Caco-2 (cell line): ENCODE measurements around the gene CREB3L1. TPM values are rescaled to one million over a fixed set of nuclear protein-coding genes. Genes with fewer than 3 reads are reported as not detected.

ENCODE experiments used
- BruUV-seq: library from RNA; stranded (reverse); fragments of 400-500 nt; replicated peaks from 2 replicates; lab custom pipeline; 2021; lab: Mats Ljungman, UMichigan
- CTCF ChIA-PET: fragments of 300-600 bp; sonication (Branson Sonifier 250); formaldehyde crosslinking; loops from one replicate; lab custom pipeline; 2022; ENCODE audit warnings: antibody characterized with exemption; lab: Charles Lee
- POLR2A ChIA-PET: fragments of 300-600 bp; sonication (Branson Sonifier 250); formaldehyde crosslinking; loops from one replicate; lab custom pipeline; 2022; ENCODE audit warnings: antibody characterized with exemption; lab: Charles Lee
- DNase-seq, 2 experiments: peaks; one replicate each; pipeline versions ENCODE4 v3.0.0 to v3.0.0-alpha.2; 2020 to 2022
- H3K27me3 ChIP-seq: replicated peaks from 2 replicates; pipeline ENCODE4 v1.6.0; 2011; ENCODE audit warnings: low read length; ENCODE audit not compliant: control insufficient read depth, insufficient read depth
- H3K36me3 ChIP-seq: 2 replicates; pipeline ENCODE4 v1.5.1; 2011; ENCODE audit warnings: low read length; ENCODE audit not compliant: control insufficient read depth, insufficient read depth
- H3K4me1 ChIP-seq: fragments of 250-450 bp; sonication (Bioruptor Pico); 2 replicates; pipeline ENCODE4 v1.5.1; 2020; ENCODE audit warnings: mild to moderate bottlenecking
- H3K4me3 ChIP-seq: 2 replicates; pipeline ENCODE4 v1.5.1; 2011; ENCODE audit warnings: low read depth, mild to moderate bottlenecking, control low read depth, low read length
- H3K9me3 ChIP-seq: fragments of 250-450 bp; sonication (Bioruptor Pico); 2 replicates; pipeline ENCODE4 v1.5.1; 2020; ENCODE audit warnings: mild to moderate bottlenecking, moderate library complexity
- H3K27ac Mint-ChIP-seq: one replicate; pipeline ENCODE4 v1.8.0; 2022; ENCODE audit warnings: mixed read lengths; ENCODE audit not compliant: unreplicated experiment
- H3K27me3 Mint-ChIP-seq: one replicate; pipeline ENCODE4 v1.8.0; 2022; ENCODE audit warnings: mixed read lengths; ENCODE audit not compliant: insufficient read depth, unreplicated experiment
- H3K36me3 Mint-ChIP-seq: one replicate; pipeline ENCODE4 v1.8.0; 2022; ENCODE audit warnings: mild to moderate bottlenecking, mixed read lengths; ENCODE audit not compliant: insufficient read depth, unreplicated experiment
- H3K4me1 Mint-ChIP-seq: one replicate; pipeline ENCODE4 v1.8.0; 2022; ENCODE audit warnings: low read depth, mixed read lengths; ENCODE audit not compliant: unreplicated experiment
- H3K4me3 Mint-ChIP-seq: one replicate; pipeline ENCODE4 v1.8.0; 2022; ENCODE audit warnings: mild to moderate bottlenecking, moderate library complexity, mixed read lengths; ENCODE audit not compliant: unreplicated experiment
- H3K9me3 Mint-ChIP-seq: one replicate; pipeline ENCODE4 v1.8.0; 2022; ENCODE audit warnings: mixed read lengths; ENCODE audit not compliant: unreplicated experiment
- intact Hi-C: fragments of 100-400 bp; cut with micrococcal nuclease; formaldehyde crosslinking; loops from one replicate; pipeline ENCODE4 v1.10.0; 2022; ENCODE audit not compliant: unreplicated experiment
- total RNA-seq: library from RNA; stranded (reverse); gene quantifications from 2 replicates; pipeline ENCODE4 v1.2.3, GENCODE V29; 2022
- TF ChIP-seq, protein P1 (sequence below), 2 experiments: fragments of 200-600 bp in 1 of 2; IDR thresholded peaks; 1 replicate in 1 of 2; 2 replicates in 1 of 2; pipeline versions ENCODE4 v1.5.1 to v1.8.0; 2011 to 2022; ENCODE audit warnings: antibody characterized with exemption in 1 of 2, control low read depth in 1 of 2, inconsistent platforms in 1 of 2, low read depth in 1 of 2, low read length in 1 of 2, mild to moderate bottlenecking in 1 of 2, moderate library complexity in 1 of 2; ENCODE audit not compliant: insufficient read depth in 1 of 2, severe bottlenecking in 1 of 2, unreplicated experiment in 1 of 2

CREB3L1 gene
- total RNA-seq, 1 experiment from 2014 or later: 24.9 TPM

DNA sequence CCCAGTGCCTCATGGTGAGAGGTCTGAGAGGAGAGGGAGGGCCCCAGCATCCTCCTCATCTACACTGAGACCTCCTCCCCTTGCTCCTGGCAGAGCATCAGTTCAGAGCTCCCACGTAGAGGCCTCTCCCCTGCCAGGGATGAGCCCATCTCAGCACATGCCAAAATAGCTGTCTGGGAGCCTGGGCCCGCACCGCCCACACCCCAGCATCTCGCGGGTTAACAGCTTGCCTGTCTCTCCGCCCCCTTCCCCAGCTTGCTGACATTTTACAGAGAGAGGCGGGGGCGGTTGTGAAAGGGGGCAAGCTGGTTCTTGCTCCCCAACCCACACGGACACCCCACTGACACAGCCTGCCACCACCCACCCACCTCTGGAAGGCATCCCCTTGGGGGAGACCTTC, 76.2 kb downstream of the CREB3L1 start:
- intact Hi-C loops: no loop called here
- H3K36me3 Mint-ChIP-seq: peaks cover 24% of the 10 kb centered on the region
- BruUV-seq: no TSS peak
- TF ChIP-seq, protein P1, sequence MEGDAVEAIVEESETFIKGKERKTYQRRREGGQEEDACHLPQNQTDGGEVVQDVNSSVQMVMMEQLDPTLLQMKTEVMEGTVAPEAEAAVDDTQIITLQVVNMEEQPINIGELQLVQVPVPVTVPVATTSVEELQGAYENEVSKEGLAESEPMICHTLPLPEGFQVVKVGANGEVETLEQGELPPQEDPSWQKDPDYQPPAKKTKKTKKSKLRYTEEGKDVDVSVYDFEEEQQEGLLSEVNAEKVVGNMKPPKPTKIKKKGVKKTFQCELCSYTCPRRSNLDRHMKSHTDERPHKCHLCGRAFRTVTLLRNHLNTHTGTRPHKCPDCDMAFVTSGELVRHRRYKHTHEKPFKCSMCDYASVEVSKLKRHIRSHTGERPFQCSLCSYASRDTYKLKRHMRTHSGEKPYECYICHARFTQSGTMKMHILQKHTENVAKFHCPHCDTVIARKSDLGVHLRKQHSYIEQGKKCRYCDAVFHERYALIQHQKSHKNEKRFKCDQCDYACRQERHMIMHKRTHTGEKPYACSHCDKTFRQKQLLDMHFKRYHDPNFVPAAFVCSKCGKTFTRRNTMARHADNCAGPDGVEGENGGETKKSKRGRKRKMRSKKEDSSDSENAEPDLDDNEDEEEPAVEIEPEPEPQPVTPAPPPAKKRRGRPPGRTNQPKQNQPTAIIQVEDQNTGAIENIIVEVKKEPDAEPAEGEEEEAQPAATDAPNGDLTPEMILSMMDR (IDR thresholded peaks at IDR 0.05; ENCODE audit: insufficient read depth in 1 of 2, low read depth in 1 of 2, low read length in 1 of 2, severe bottlenecking in 1 of 2, unreplicated experiment in 1 of 2): no peak
- DNase-seq: no peak
- peaks cover 3% of the 10 kb centered on the region; the same call in 1 of the 2 replicates for H3K36me3 ChIP-seq
- ChIA-PET POLR2A (no interaction called here), CTCF (interaction anchor here (1.3 kb wide), 1 partner anchor 15 kb away, joined by 4 read pairs; no protein-coding TSS in a partner anchor)
- H3K4me1 Mint-ChIP-seq: peaks cover 14% of the 10 kb centered on the region
- no peak overlapping the region for H3K4me3 ChIP-seq
- no peaks in the 10 kb centered on the region for H3K9me3 Mint-ChIP-seq
- no peaks in the 10 kb centered on the region for H3K27me3 ChIP-seq
- peaks cover 6% of the 10 kb centered on the region; the same call in 1 of the 2 replicates for H3K4me1 ChIP-seq
- H3K27me3 Mint-ChIP-seq: no peaks in the 10 kb centered on the region
- no peak overlapping the region for H3K4me3 Mint-ChIP-seq
- no peak overlapping the region for H3K27ac Mint-ChIP-seq
- no peaks in the 10 kb centered on the region for H3K9me3 ChIP-seq

DNA sequence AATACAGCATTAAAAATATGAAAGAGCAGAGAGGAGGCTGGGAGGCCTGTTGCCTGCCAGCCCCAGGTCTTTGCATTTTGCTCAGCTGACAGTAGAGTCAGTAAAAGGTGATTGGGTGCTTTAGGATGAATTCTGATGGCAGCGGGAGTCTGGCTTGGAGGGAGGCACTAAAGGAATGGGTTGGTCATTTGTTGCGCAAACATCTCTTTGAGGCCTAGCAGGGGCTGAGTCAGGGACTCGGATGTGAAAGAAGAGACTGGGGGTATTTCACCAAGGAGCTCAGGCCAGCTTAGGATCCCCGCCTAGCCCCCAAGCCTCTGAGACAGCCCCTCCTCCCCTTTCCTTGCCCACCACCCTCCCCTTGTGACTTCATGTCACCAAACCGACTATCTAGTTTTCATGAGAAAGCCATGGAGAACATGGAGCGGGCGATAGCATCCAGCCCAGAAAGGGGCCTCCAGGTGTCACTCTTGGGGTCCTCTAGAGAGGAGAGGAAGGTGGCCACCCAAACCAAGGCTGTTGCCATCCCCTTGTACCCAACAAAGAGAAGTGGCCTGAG, 79.5 kb downstream of the CREB3L1 start:
- H3K9me3 ChIP-seq: no peaks in the 10 kb centered on the region
- no TSS peak for BruUV-seq
- POLR2A ChIA-PET: no interaction called here
- no peak for DNase-seq
- CTCF ChIA-PET: no interaction called here
- no peaks in the 10 kb centered on the region for H3K27me3 ChIP-seq
- H3K36me3 ChIP-seq: peaks cover 1% of the 10 kb centered on the region; the same call in 1 of the 2 replicates
- no peak overlapping the region for H3K27ac Mint-ChIP-seq
- intact Hi-C loops: no loop called here
- no peaks in the 10 kb centered on the region for H3K4me1 ChIP-seq
- TF ChIP-seq, protein P1 (IDR thresholded peaks at IDR 0.05; ENCODE audit: insufficient read depth in 1 of 2, low read depth in 1 of 2, low read length in 1 of 2, severe bottlenecking in 1 of 2, unreplicated experiment in 1 of 2): no peak
- no peaks in the 10 kb centered on the region for H3K27me3 Mint-ChIP-seq
- H3K9me3 Mint-ChIP-seq: no peaks in the 10 kb centered on the region
- H3K36me3 Mint-ChIP-seq: peaks cover 24% of the 10 kb centered on the region
- H3K4me3 ChIP-seq: no peak overlapping the region
- no peak overlapping the region for H3K4me3 Mint-ChIP-seq
- peaks cover 14% of the 10 kb centered on the region for H3K4me1 Mint-ChIP-seq

DNA sequence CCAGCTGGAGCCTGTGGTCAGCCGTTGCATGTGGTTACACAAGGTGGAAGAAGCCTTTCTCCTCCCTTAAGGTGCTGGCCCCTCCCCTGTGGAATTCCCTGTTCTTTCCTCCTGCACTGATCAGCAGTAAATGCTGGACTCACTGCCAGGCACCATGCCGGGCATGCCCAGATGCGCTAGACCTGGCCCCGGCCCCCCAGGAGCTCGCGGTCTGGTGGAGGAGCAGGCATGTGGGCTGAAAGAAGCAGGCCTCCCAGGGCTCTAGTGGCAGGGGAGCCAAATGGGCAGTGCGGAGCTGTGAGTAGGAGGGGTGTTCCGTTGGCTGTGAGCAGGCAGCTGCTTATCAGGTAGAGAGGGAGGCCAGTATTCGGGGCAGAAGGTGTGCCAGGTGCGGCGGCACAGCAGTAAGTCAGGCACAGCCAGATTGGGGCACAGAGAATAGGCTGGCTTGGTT, 80.0 kb downstream of the CREB3L1 start:
- H3K4me1 Mint-ChIP-seq: peaks cover 14% of the 10 kb centered on the region
- intact Hi-C loops: no loop called here
- peaks cover 1% of the 10 kb centered on the region; the same call in 1 of the 2 replicates for H3K36me3 ChIP-seq

More for the DNA sequence above, 80.0 kb downstream of the CREB3L1 start:
- Histone ChIP-seq H3K4me3 (no peak overlapping the region), H3K9me3 (no peaks in the 10 kb centered on the region), H3K27me3 (no peaks in the 10 kb centered on the region), H3K4me1 (no peaks in the 10 kb centered on the region)
- ChIA-PET CTCF (interaction anchor here (1.1 kb wide), 1 partner anchor 10 kb away, joined by 4 read pairs; the partner anchor contains the start of gene DGKZ), POLR2A (no interaction called here)
- TF ChIP-seq, protein P1 (IDR thresholded peaks at IDR 0.05; ENCODE audit: insufficient read depth in 1 of 2, low read depth in 1 of 2, low read length in 1 of 2, severe bottlenecking in 1 of 2, unreplicated experiment in 1 of 2): no peak
- no peaks in the 10 kb centered on the region for H3K9me3 Mint-ChIP-seq
- H3K27me3 Mint-ChIP-seq: no peaks in the 10 kb centered on the region
- no peak for DNase-seq
- peaks cover 24% of the 10 kb centered on the region for H3K36me3 Mint-ChIP-seq
- no peak overlapping the region for H3K27ac Mint-ChIP-seq
- BruUV-seq: no TSS peak
- H3K4me3 Mint-ChIP-seq: no peak overlapping the region
